Kidney capillary endothelial cell (primary cell): Measurements from ENCODE around the gene NEO1.
A peak's percentile ranks its signal among the peaks of the same experiment; 100 is the strongest.
"Not testable (repeated sequence)": the region's sequence is repeated elsewhere in the genome, so short reads cannot be mapped to it uniquely, and the experiment has no call there.

Experiments used
- DNase-seq: peaks from one replicate; pipeline ENCODE4 v3.0.0-alpha.2; 2018; ENCODE audit warnings: low spot score

The NEO1 gene

GRCh38 chr15:73265536-73266153 is 213.4 kb downstream of the NEO1 start:
- peak; percentile 32 for DNase-seq

GRCh38 chr15:73268457-73268856 is 216.2 kb downstream of the NEO1 start:
- DNase-seq: no peak

- no peak for DNase-seq
These were observed 218.3 kb downstream of the NEO1 start for GRCh38 chr15:73270366-73271097.

GRCh38 chr15:73273181-73274002 is 221.1 kb downstream of the NEO1 start:
- DNase-seq: peak; percentile 51

- DNase-seq: no peak
These were observed 223.6 kb downstream of the NEO1 start for GRCh38 chr15:73275862-73276261.

GRCh38 chr15:73282567-73283365 is 230.5 kb downstream of the NEO1 start:
- DNase-seq: no peak

- DNase-seq: no peak
These were observed 231.2 kb downstream of the NEO1 start for GRCh38 chr15:73283366-73283962.

- peak; percentile 25 for DNase-seq
These were observed 231.9 kb downstream of the NEO1 start for GRCh38 chr15:73284090-73284716.

- no peak for DNase-seq
These were observed 234.0 kb downstream of the NEO1 start for GRCh38 chr15:73286311-73286710.

GRCh38 chr15:73287019-73287418 is 234.8 kb downstream of the NEO1 start:
- DNase-seq: no peak

- no peak for DNase-seq
These were observed 239.2 kb downstream of the NEO1 start for GRCh38 chr15:73291441-73291840.

- no peak for DNase-seq
These were observed 241.5 kb downstream of the NEO1 start for GRCh38 chr15:73293773-73294172.

GRCh38 chr15:73295630-73296286 is 243.5 kb downstream of the NEO1 start:
- DNase-seq: no peak

GRCh38 chr15:73296609-73297353 is 244.5 kb downstream of the NEO1 start:
- DNase-seq: no peak

GRCh38 chr15:73298522-73299245 is 246.4 kb downstream of the NEO1 start:
- no peak for DNase-seq

- DNase-seq: not testable (repeated sequence)
These were observed 248.0 kb downstream of the NEO1 start for GRCh38 chr15:73300286-73300685.

- peak; percentile 14 for DNase-seq
These were observed 251.4 kb downstream of the NEO1 start for GRCh38 chr15:73303636-73304035.

GRCh38 chr15:73305331-73306211 is 253.3 kb downstream of the NEO1 start:
- peak; percentile 58 for DNase-seq
